Kidney capillary endothelial cell (primary cell): ENCODE measurements around the gene ADISSP.

ENCODE experiments used
- DNase-seq: peaks from one replicate; pipeline ENCODE4 v3.0.0-alpha.2; 2018; ENCODE audit warnings: low spot score

The ADISSP gene

GRCh38 chr20:3755269-3755668 lies 12.3 kb downstream of the ADISSP start:
- no peak for DNase-seq

- DNase-seq = no peak
Observed at GRCh38 chr20:3754276-3754630, 13.3 kb downstream of the ADISSP start.

GRCh38 chr20:3753501-3754275 lies 13.9 kb downstream of the ADISSP start:
- no peak for DNase-seq

- DNase-seq = peak; percentile 71
Observed at GRCh38 chr20:3753098-3753497, 14.5 kb downstream of the ADISSP start.

GRCh38 chr20:3752386-3752759 lies 15.2 kb downstream of the ADISSP start:
- no peak for DNase-seq

GRCh38 chr20:3751675-3752385 lies 15.7 kb downstream of the ADISSP start:
- no peak for DNase-seq

GRCh38 chr20:3751305-3751674 lies 16.3 kb downstream of the ADISSP start:
- no peak for DNase-seq

GRCh38 chr20:3749689-3750531 lies 17.6 kb downstream of the ADISSP start:
- DNase-seq = no peak

GRCh38 chr20:3749087-3749688 lies 18.4 kb downstream of the ADISSP start:
- no peak for DNase-seq

GRCh38 chr20:3748073-3748472 lies 19.5 kb downstream of the ADISSP start:
- no peak for DNase-seq

GRCh38 chr20:3747471-3747870 lies 20.1 kb downstream of the ADISSP start:
- DNase-seq = no peak

- DNase-seq = no peak
Observed at GRCh38 chr20:3745686-3746173, 21.8 kb downstream of the ADISSP start.

- DNase-seq = peak; percentile 30
Observed at GRCh38 chr20:3744806-3745685, 22.5 kb downstream of the ADISSP start.

- DNase-seq = no peak
Observed at GRCh38 chr20:3744037-3744436, 23.5 kb downstream of the ADISSP start.

- DNase-seq = no peak
Observed at GRCh38 chr20:3743251-3743650, 24.3 kb downstream of the ADISSP start.

GRCh38 chr20:3741836-3742458 lies 25.6 kb downstream of the ADISSP start:
- DNase-seq = no peak

GRCh38 chr20:3740615-3741301 lies 26.8 kb downstream of the ADISSP start:
- DNase-seq = no peak

GRCh38 chr20:3739926-3740451 lies 27.6 kb downstream of the ADISSP start:
- DNase-seq = no peak

GRCh38 chr20:3739054-3739925 lies 28.3 kb downstream of the ADISSP start:
- peak; percentile 72 for DNase-seq
